HepG2 (cell line): Measurements from ENCODE around the gene PKD2L1. TPM values are rescaled to one million over a fixed set of nuclear protein-coding genes. Genes with fewer than 3 reads are reported as not detected.

Experiments used
- ASH2L ChIP-seq: fragments of 300-600, 200-600 bp; sonication (generic); IDR thresholded peaks from 2 replicates; pipeline ENCODE4 v1.7.0; 2017; ENCODE audit warnings: low read depth, mild to moderate bottlenecking, moderate library complexity, mixed read lengths, low read length; ENCODE audit not compliant: insufficient read length
- ATF3 ChIP-seq: sonication (generic); formaldehyde crosslinking; IDR thresholded peaks from 2 replicates; pipeline ENCODE4 v1.4.0; 2020; ENCODE audit warnings: missing genetic modification reagents
- CREM ChIP-seq, 2 experiments: sonication (generic) in 1 of 2; formaldehyde crosslinking in 1 of 2; IDR thresholded peaks; 2 replicates each; pipeline versions ENCODE4 v1.4.0 to v1.6.1; 2016 to 2020; ENCODE audit warnings: antibody characterized with exemption in 1 of 2, mild to moderate bottlenecking in 1 of 2, missing genetic modification reagents in 1 of 2
- KDM3A ChIP-seq: IDR thresholded peaks from 2 replicates; pipeline ENCODE4 v1.6.1; 2018; ENCODE audit warnings: low read depth, missing compliant biosample characterization
- LCORL ChIP-seq, 2 experiments: fragments of 450-650 bp in 1 of 2; sonication (generic) in 1 of 2; formaldehyde crosslinking in 1 of 2; IDR thresholded peaks; 2 replicates each; pipeline versions ENCODE4 v1.5.0 to v1.6.1; 2017 to 2020; ENCODE audit warnings: antibody characterized with exemption in 1 of 2, missing genetic modification reagents in 1 of 2
- MLX ChIP-seq: IDR thresholded peaks from 2 replicates; pipeline ENCODE4 v1.6.1; 2016
- POLR2G ChIP-seq: fragments of 200-400 bp; formaldehyde crosslinking; IDR thresholded peaks from 2 replicates; pipeline ENCODE4 v1.6.1; 2018; ENCODE audit warnings: mild to moderate bottlenecking, low read depth, low read length, moderate library complexity
- SMAD1 ChIP-seq: sonication (generic); formaldehyde crosslinking; IDR thresholded peaks from 2 replicates; pipeline ENCODE4 v1.4.0; 2020; ENCODE audit warnings: missing genetic modification reagents, low read depth, mild to moderate bottlenecking, borderline replicate concordance
- SPEN ChIP-seq: sonication (generic); formaldehyde crosslinking; IDR thresholded peaks from 2 replicates; pipeline ENCODE4 v1.5.1; 2020; ENCODE audit warnings: low read depth, mild to moderate bottlenecking, missing genetic modification reagents
- TFAP4 ChIP-seq: sonication (generic); IDR thresholded peaks from 2 replicates; pipeline ENCODE4 v1.6.1; 2016; ENCODE audit warnings: low read depth, borderline replicate concordance
- THAP9 ChIP-seq: sonication (generic); formaldehyde crosslinking; IDR thresholded peaks from 2 replicates; pipeline ENCODE4; 2020; ENCODE audit warnings: missing genetic modification reagents, mild to moderate bottlenecking, borderline replicate concordance
- THRA ChIP-seq: sonication (generic); formaldehyde crosslinking; IDR thresholded peaks from 2 replicates; pipeline ENCODE4 v1.4.0; 2020; ENCODE audit warnings: missing genetic modification reagents, borderline replicate concordance
- XRCC5 ChIP-seq: fragments of 200-400 bp; formaldehyde crosslinking; optimal IDR thresholded peaks from 2 replicates; pipeline ENCODE3; 2017; ENCODE audit warnings: mild to moderate bottlenecking, low read length
- ZBTB33 ChIP-seq: sonication (generic); formaldehyde crosslinking; IDR thresholded peaks from 2 replicates; pipeline ENCODE4 v1.4.0; 2020; ENCODE audit warnings: missing genetic modification reagents
- ZNF512 ChIP-seq: sonication (generic); formaldehyde crosslinking; IDR thresholded peaks from 2 replicates; pipeline ENCODE4 v1.4.0; 2020; ENCODE audit warnings: mild to moderate bottlenecking, missing genetic modification reagents
- ZNF670 ChIP-seq: sonication (generic); formaldehyde crosslinking; IDR thresholded peaks from 2 replicates; pipeline ENCODE4 v1.8.0; 2022; ENCODE audit warnings: mild to moderate bottlenecking, missing genetic modification reagents, borderline replicate concordance
- ZNF713 ChIP-seq: sonication (generic); formaldehyde crosslinking; IDR thresholded peaks from 2 replicates; pipeline ENCODE4 v1.4.0; 2020; ENCODE audit warnings: mild to moderate bottlenecking, missing genetic modification reagents
- ZNF780A ChIP-seq: sonication (generic); formaldehyde crosslinking; IDR thresholded peaks from 2 replicates; pipeline ENCODE4 v1.8.0; 2022; ENCODE audit warnings: mild to moderate bottlenecking, missing genetic modification reagents, moderate library complexity
- polyA plus RNA-seq, 8 experiments: library from polyadenylated mRNA; depleted of rRNA in 3 of 8; stranded (reverse) in 7 of 8; unstranded in 1 of 8; fragments of >200 nt; fragmentation: Illumina TruSeq in 4 of 8; extraction: Trizol in 4 of 8; gene quantifications; 2 replicates each; pipeline versions ENCODE4 v1.2.1 to v1.2.3, GENCODE V29; 2011 to 2016; ENCODE audit warnings: low read depth in 4 of 8, missing spikeins in 1 of 8, mixed read lengths in 1 of 8; ENCODE audit not compliant: insufficient read depth in 1 of 8
- total RNA-seq, 5 experiments: library from RNA; depleted of rRNA; stranded (reverse); fragments of >200 nt; fragmentation: Illumina TruSeq; extraction: Trizol; gene quantifications; 2 replicates each; pipeline ENCODE4 v1.2.3, GENCODE V29; 2016; ENCODE audit warnings: low read depth in 1 of 5

Gene PKD2L1
- total and polyA plus RNA-seq, 2 of the 13 experiments (the other 11 are each of a cell fraction or from before 2014, with no cell fraction given): 0.07 to 0.15 TPM

GRCh38 chr10:100364735-100365391 lies 34.8 kb upstream of the PKD2L1 start (continued):
- TF ChIP-seq MLX (CRISPR knock-in tag) (no peak), XRCC5 (no peak), TFAP4 (peak; percentile 76; the same call in 1 of the 2 replicates), ZNF512 (CRISPR knock-in tag) (no peak), THRA (CRISPR knock-in tag) (peak; percentile 10; the same call in 1 of the 2 replicates), CREM (IDR thresholded peaks at IDR 0.05) (no peak), CREM (CRISPR knock-in tag; IDR thresholded peaks at IDR 0.05) (no peak), KDM3A (CRISPR knock-in tag) (no peak), ZBTB33 (no peak), ASH2L (no peak), LCORL (IDR thresholded peaks at IDR 0.05) (no peak), LCORL (CRISPR knock-in tag; IDR thresholded peaks at IDR 0.05) (no peak), SPEN (CRISPR knock-in tag) (no peak), ZNF713 (CRISPR knock-in tag) (no peak), ZNF780A (CRISPR knock-in tag) (no peak), SMAD1 (no peak), ZNF670 (CRISPR knock-in tag) (no peak), THAP9 (no peak), ATF3 (CRISPR knock-in tag) (no peak), POLR2G (peak; percentile 79)
